Endodermal cell (in vitro differentiated cells): Measurements from ENCODE around the gene GAS6. TPM values are rescaled to one million over a fixed set of nuclear protein-coding genes. Genes with fewer than 3 reads are reported as not detected.

Experiments used
- DNase-seq: peaks from one replicate; pipeline ENCODE4 v3.0.0-alpha.2; 2017
- H3K27ac ChIP-seq: 2 replicates; pipeline ENCODE4 v1.5.1; 2013; ENCODE audit warnings: mild to moderate bottlenecking, low read depth, low read length, moderate library complexity
- H3K27me3 ChIP-seq: 2 replicates; pipeline ENCODE4 v1.6.1; 2013; ENCODE audit warnings: mild to moderate bottlenecking, low read length, moderate library complexity; ENCODE audit not compliant: insufficient read depth, control insufficient read depth, poor library complexity, severe bottlenecking
- H3K36me3 ChIP-seq: 2 replicates; pipeline ENCODE4 v1.7.0; 2013; ENCODE audit warnings: mild to moderate bottlenecking, low read length, moderate library complexity; ENCODE audit not compliant: control insufficient read depth, insufficient read depth
- H3K4me1 ChIP-seq: one replicate; pipeline ENCODE4 v1.7.0; 2013; ENCODE audit warnings: low read length; ENCODE audit not compliant: control insufficient read depth, insufficient read depth
- H3K4me3 ChIP-seq: 2 replicates; pipeline ENCODE4 v1.5.1; 2013; ENCODE audit warnings: mild to moderate bottlenecking, low read length, moderate library complexity
- H3K9ac ChIP-seq: 2 replicates; pipeline ENCODE4 v1.6.1; 2013; ENCODE audit warnings: mild to moderate bottlenecking, low read length, moderate library complexity; ENCODE audit not compliant: poor library complexity, severe bottlenecking; ENCODE audit errors: extremely low read depth
- H3K9me3 ChIP-seq: 2 replicates; pipeline ENCODE4 v1.6.1; 2013; ENCODE audit warnings: mild to moderate bottlenecking, low read length, moderate library complexity; ENCODE audit not compliant: control insufficient read depth
- H3K27ac Mint-ChIP-seq: 2 replicates; pipeline ENCODE4 v1.8.0; 2020; ENCODE audit warnings: mixed read lengths
- H3K27me3 Mint-ChIP-seq: 2 replicates; pipeline ENCODE4 v1.8.0; 2021; ENCODE audit warnings: mild to moderate bottlenecking, mixed read lengths; ENCODE audit not compliant: insufficient read depth
- H3K36me3 Mint-ChIP-seq: 2 replicates; pipeline ENCODE4 v1.8.0; 2020; ENCODE audit warnings: low read depth, mixed read lengths
- H3K4me1 Mint-ChIP-seq: 2 replicates; pipeline ENCODE4 v1.8.0; 2020; ENCODE audit warnings: mixed read lengths
- H3K4me3 Mint-ChIP-seq: 2 replicates; pipeline ENCODE4 v1.8.0; 2020; ENCODE audit warnings: mild to moderate bottlenecking, moderate library complexity, mixed read lengths
- H3K9me3 Mint-ChIP-seq: 2 replicates; pipeline ENCODE4 v1.8.0; 2020; ENCODE audit warnings: mild to moderate bottlenecking, mixed read lengths
- CTCF ChIP-seq: fragments of 200-600 bp; sonication (generic); conservative IDR thresholded peaks from 2 replicates; pipeline ENCODE4 v1.5.0; 2021; ENCODE audit warnings: antibody characterized with exemption, mild to moderate bottlenecking
- WGBS, 2 experiments: methylation state at CpG; one replicate each; pipeline versions ENCODE4 v1.1.5 to v1.1.7; 2013; ENCODE audit warnings: missing lambda C conversion rate in 2 of 2, mixed read lengths in 1 of 2; ENCODE audit not compliant: insufficient coverage in 1 of 2, insufficient read length in 1 of 2; 5-methylcytosine and 5-hydroxymethylcytosine counted together
- total RNA-seq, 2 donors: library from RNA; stranded (reverse); fragmentation: NEBNext Ultra II Directional in 1 of 2; extraction: Animal tissue kit (Norgen Biotek cat#: 25700) in 1 of 2; gene quantifications; 2 replicates in 1 of 2; 3 replicates in 1 of 2; pipeline ENCODE4 v1.2.1, GENCODE V29; 2021

Gene GAS6
- total RNA-seq, 2 donors from 2014 or later: 45.7 to 49.6 TPM

DNA sequence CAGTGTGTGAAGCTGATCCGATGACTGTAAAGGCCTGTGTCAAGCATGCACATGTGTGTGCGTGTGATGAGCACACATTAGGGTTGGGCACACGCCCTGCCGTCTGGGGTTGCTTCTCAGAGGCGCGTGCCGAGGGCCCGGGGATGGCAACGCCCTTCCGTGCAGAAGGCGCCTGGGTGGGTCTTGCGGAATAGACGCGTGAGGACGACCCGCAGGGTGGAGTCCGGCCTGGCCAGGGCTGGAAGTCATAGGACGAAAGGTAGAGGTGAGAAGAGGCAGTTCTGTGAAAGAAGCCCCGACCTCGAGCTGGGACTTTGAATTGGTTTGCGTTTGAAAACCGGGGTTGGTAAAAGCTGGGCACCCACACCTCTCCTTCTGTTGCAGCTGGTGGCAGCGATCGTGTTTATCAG lies 69.1 kb downstream of the GAS6 start:
- H3K4me3 Mint-ChIP-seq: no peak overlapping the region

GRCh38 chr13:113794086-113794485 lies 69.8 kb downstream of the GAS6 start:
- Mint-ChIP-seq H3K4me1 (no peaks in the 10 kb centered on the region), H3K27me3 (no peaks in the 10 kb centered on the region), H3K4me3 (no peak overlapping the region), H3K27ac (no peak overlapping the region), H3K36me3 (no peaks in the 10 kb centered on the region), H3K9me3 (no peaks in the 10 kb centered on the region)
- no peak overlapping the region for H3K4me3 ChIP-seq
- no peaks in the 10 kb centered on the region for H3K4me1 ChIP-seq
- no peak for TF ChIP-seq CTCF
- WGBS, 2 experiments: 89 to 92% methylated on average over 19 to 23 of the region's 23 CpGs
- no peaks in the 10 kb centered on the region for H3K9me3 ChIP-seq
- no peak overlapping the region for H3K9ac ChIP-seq
- peak; percentile 28 for DNase-seq
- no peaks in the 10 kb centered on the region for H3K27me3 ChIP-seq
- H3K36me3 ChIP-seq: no peaks in the 10 kb centered on the region
- no peak overlapping the region for H3K27ac ChIP-seq

More for the DNA sequence above, 69.1 kb downstream of the GAS6 start:
- no peaks in the 10 kb centered on the region for H3K9me3 ChIP-seq
- H3K36me3 ChIP-seq: no peaks in the 10 kb centered on the region
- H3K4me3 ChIP-seq: no peak overlapping the region
- no peak for DNase-seq
- H3K27ac ChIP-seq: no peak overlapping the region
- no peaks in the 10 kb centered on the region for H3K36me3 Mint-ChIP-seq
- no peaks in the 10 kb centered on the region for H3K9me3 Mint-ChIP-seq
- no peaks in the 10 kb centered on the region for H3K4me1 Mint-ChIP-seq
- H3K9ac ChIP-seq: no peak overlapping the region
- no peak overlapping the region for H3K27ac Mint-ChIP-seq
- no peaks in the 10 kb centered on the region for H3K4me1 ChIP-seq
- WGBS, 2 experiments: 91 to 93% methylated on average over 24 of the region's 24 CpGs
- no peaks in the 10 kb centered on the region for H3K27me3 Mint-ChIP-seq
- no peak for TF ChIP-seq CTCF
- H3K27me3 ChIP-seq: no peaks in the 10 kb centered on the region

GRCh38 chr13:113793718-113794085 lies 70.2 kb downstream of the GAS6 start:
- Mint-ChIP-seq H3K4me3 (no peak overlapping the region), H3K4me1 (no peaks in the 10 kb centered on the region), H3K9me3 (no peaks in the 10 kb centered on the region), H3K27ac (no peak overlapping the region), H3K36me3 (no peaks in the 10 kb centered on the region), H3K27me3 (no peaks in the 10 kb centered on the region)
- Histone ChIP-seq H3K9me3 (no peaks in the 10 kb centered on the region), H3K9ac (no peak overlapping the region), H3K27me3 (no peaks in the 10 kb centered on the region), H3K4me3 (no peak overlapping the region), H3K36me3 (no peaks in the 10 kb centered on the region), H3K4me1 (no peaks in the 10 kb centered on the region), H3K27ac (no peak overlapping the region)
- 91 to 96% methylated on average over 4 to 15 of the region's 15 CpGs for WGBS, 2 experiments
- TF ChIP-seq CTCF: no peak
- peak; percentile 37 for DNase-seq
